HepG2 (cell line): ENCODE results near the gene PLXNA4. TPM values are rescaled to one million over a fixed set of nuclear protein-coding genes. Genes with fewer than 3 reads are reported as not detected.

Experiments used
- ATAC-seq: fragments of 200-7000 bp; cut with Tn5 transposase; 3 replicates; pipeline ENCODE4 v1.9.1; 2020; ENCODE audit warnings: mild to moderate bottlenecking, moderate library complexity
- BruUV-seq: library from RNA; stranded (reverse); fragments of 400-500 nt; replicated peaks from 2 replicates; lab custom pipeline; 2021; lab: Mats Ljungman, UMichigan
- CTCF ChIA-PET: fragments of 300-600 bp; formaldehyde crosslinking; extraction: SDS; loops from one replicate; lab custom pipeline; 2021; ENCODE audit warnings: low total read pairs, inconsistent platforms, low intra/inter-chr PET ratio; lab: Yijun Ruan, JAX
- POLR2A ChIA-PET: fragments of 350-600 bp; sonication (Branson Sonifier 250); formaldehyde crosslinking; loops from one replicate; lab custom pipeline; 2020; ENCODE audit warnings: antibody characterized with exemption, inconsistent platforms; lab: Yijun Ruan, JAX
- DNase-seq: peaks from one replicate; pipeline ENCODE4 v3.0.0-alpha.2; 2015; ENCODE audit warnings: low spot score
- FAIRE-seq: peaks from 3 replicates; lab custom pipeline; 2011; peaks lifted over from hg19 to GRCh38; lab: Jason Lieb, UNC
- H2AFZ ChIP-seq: one replicate; pipeline ENCODE4 v1.6.1; 2011; ENCODE audit warnings: low read length, inconsistent platforms
- H3K27ac ChIP-seq: fragments of 300-600 bp; 3 replicates; pipeline ENCODE4 v1.8.0; 2011; ENCODE audit warnings: mixed run types, mild to moderate bottlenecking, mixed read lengths, low read length, inconsistent platforms; ENCODE audit not compliant: insufficient read depth; ENCODE audit errors: extremely low read length
- H3K27me3 ChIP-seq, 2 experiments: fragments of 200-600 bp in 1 of 2; 2 replicates in 1 of 2; 3 replicates in 1 of 2; pipeline versions ENCODE4 v1.6.0 to v1.8.0; 2011; ENCODE audit warnings: low read length in 2 of 2, mild to moderate bottlenecking in 2 of 2, moderate library complexity in 2 of 2, inconsistent platforms in 1 of 2; ENCODE audit not compliant: insufficient read depth in 2 of 2, control insufficient read depth in 1 of 2
- H3K36me3 ChIP-seq, 2 experiments: fragments of 200-600 bp in 1 of 2; replicated peaks in 1 of 2; 2 replicates in 1 of 2; 3 replicates in 1 of 2; pipeline versions ENCODE4 v1.5.1 to v1.8.0; 2011; ENCODE audit warnings: low read length in 2 of 2, inconsistent platforms in 1 of 2; ENCODE audit not compliant: insufficient read depth in 2 of 2, control insufficient read depth in 1 of 2
- H3K4me1 ChIP-seq: 2 replicates; pipeline ENCODE4 v1.5.1; 2012; ENCODE audit warnings: low read length, inconsistent platforms; ENCODE audit not compliant: insufficient read depth
- H3K4me2 ChIP-seq: 2 replicates; pipeline ENCODE4 v1.6.0; 2011; ENCODE audit warnings: low read depth, low read length, inconsistent platforms
- H3K4me3 ChIP-seq, 3 experiments: fragments of 200-600 bp in 1 of 3; sonication (generic), shearing (Covaris generic) in 1 of 3; replicated peaks in 1 of 3; 2 replicates each; pipeline ENCODE4 v1.5.1; 2011 to 2016; ENCODE audit warnings: low read length in 3 of 3, inconsistent platforms in 2 of 3, low read depth in 2 of 3, mild to moderate bottlenecking in 2 of 3, control low read depth in 1 of 3, mixed read lengths in 1 of 3; ENCODE audit not compliant: insufficient read depth in 1 of 3
- H3K79me2 ChIP-seq: one replicate; pipeline ENCODE4 v1.6.1; 2011; ENCODE audit warnings: low read length, inconsistent platforms; ENCODE audit not compliant: insufficient read depth
- H3K9ac ChIP-seq: 2 replicates; pipeline ENCODE4 v1.6.0; 2011; ENCODE audit warnings: mild to moderate bottlenecking, low read depth, low read length, inconsistent platforms; ENCODE audit not compliant: insufficient read depth
- H3K9me3 ChIP-seq: 2 replicates; pipeline ENCODE4 v1.5.1; 2012; ENCODE audit warnings: mild to moderate bottlenecking, low read length
- H4K20me1 ChIP-seq: 2 replicates; pipeline ENCODE4 v1.6.0; 2011; ENCODE audit warnings: inconsistent platforms, mild to moderate bottlenecking, low read length, moderate library complexity; ENCODE audit not compliant: insufficient read depth
- AGO1 ChIP-seq: fragments of 200-400 bp; formaldehyde crosslinking; IDR thresholded peaks from 2 replicates; pipeline ENCODE4 v1.6.1; 2017; ENCODE audit warnings: mild to moderate bottlenecking, low read depth, low read length, moderate library complexity; ENCODE audit not compliant: poor library complexity, severe bottlenecking
- ATAD3A ChIP-seq: sonication (generic); formaldehyde crosslinking; IDR thresholded peaks from 2 replicates; pipeline ENCODE4 v1.4.0; 2020; ENCODE audit warnings: missing genetic modification reagents
- HMG20B ChIP-seq: conservative IDR thresholded peaks from 2 replicates; pipeline ENCODE4 v1.6.1; 2016; ENCODE audit warnings: missing genetic modification reagents, missing compliant biosample characterization
- ISX ChIP-seq: sonication (generic); formaldehyde crosslinking; conservative IDR thresholded peaks from 2 replicates; pipeline ENCODE4 v1.5.0; 2020; ENCODE audit warnings: missing genetic modification reagents
- JUNB ChIP-seq: sonication (generic); formaldehyde crosslinking; IDR thresholded peaks from 2 replicates; pipeline ENCODE4 v1.8.0; 2022; ENCODE audit warnings: missing genetic modification reagents, mild to moderate bottlenecking, borderline replicate concordance
- KDM5A ChIP-seq: fragments of 200-600 bp; sonication (generic); IDR thresholded peaks from 2 replicates; pipeline ENCODE4 v1.7.0; 2018; ENCODE audit warnings: antibody characterized with exemption, mild to moderate bottlenecking, low read length, borderline replicate concordance
- NR2F1 ChIP-seq, 2 experiments: fragments of 450-650 bp in 1 of 2; formaldehyde crosslinking in 1 of 2; IDR thresholded peaks; 2 replicates each; pipeline versions ENCODE4 v1.5.0 to v1.6.1; 2016 to 2020; ENCODE audit warnings: mild to moderate bottlenecking in 1 of 2, missing compliant biosample characterization in 1 of 2, missing genetic modification reagents in 1 of 2, moderate library complexity in 1 of 2
- PHF20 ChIP-seq: sonication (generic); formaldehyde crosslinking; IDR thresholded peaks from 2 replicates; pipeline ENCODE4 v1.5.0; 2020; ENCODE audit warnings: mild to moderate bottlenecking, missing genetic modification reagents
- SKI ChIP-seq: fragments of 450-650 bp; IDR thresholded peaks from one replicate; pipeline ENCODE4 v1.6.1; 2018; ENCODE audit warnings: mild to moderate bottlenecking; ENCODE audit not compliant: partially characterized antibody
- U2AF1 ChIP-seq: fragments of 200-400 bp; formaldehyde crosslinking; optimal IDR thresholded peaks from 2 replicates; pipeline ENCODE3; 2017; ENCODE audit warnings: mild to moderate bottlenecking, low read depth, low read length
- ZIK1 ChIP-seq: sonication (generic); formaldehyde crosslinking; IDR thresholded peaks from 2 replicates; pipeline ENCODE4 v1.5.0; 2020; ENCODE audit warnings: mild to moderate bottlenecking, low read depth, missing genetic modification reagents, borderline replicate concordance
- ZKSCAN1 ChIP-seq: fragments of 150-350 bp; IDR thresholded peaks from 2 replicates; pipeline ENCODE4 v1.6.1; 2014; ENCODE audit warnings: low read length
- ZNF558 ChIP-seq: sonication (generic); formaldehyde crosslinking; IDR thresholded peaks from 2 replicates; pipeline ENCODE4 v1.9.0; 2022; ENCODE audit warnings: mild to moderate bottlenecking, missing genetic modification reagents, borderline replicate concordance
- ZNF562 ChIP-seq: sonication (generic); formaldehyde crosslinking; IDR thresholded peaks from 2 replicates; pipeline ENCODE4 v1.8.0; 2022; ENCODE audit warnings: missing genetic modification reagents, borderline replicate concordance
- ZNF576 ChIP-seq: sonication (generic); formaldehyde crosslinking; IDR thresholded peaks from 2 replicates; pipeline ENCODE4 v1.4.0; 2020; ENCODE audit warnings: mild to moderate bottlenecking, missing genetic modification reagents
- WGBS: methylation state at CpG from one replicate; pipeline ENCODE4 v1.1.6; 2017; ENCODE audit warnings: low lambda C conversion rate; 5-methylcytosine and 5-hydroxymethylcytosine counted together
- in situ Hi-C: cut with HindIII; loops from 2 replicates; pipeline ENCODE4 v1.10.0; 2017; ENCODE audit warnings: low pct_unique_long_range_greater_than_20kb; ENCODE audit not compliant: extremely low pct_ligation_motif_present
- intact Hi-C: fragments of 100-400 bp; cut with micrococcal nuclease; formaldehyde crosslinking; loops from one replicate; pipeline ENCODE4 v1.10.0; 2022; ENCODE audit not compliant: unreplicated experiment
- polyA plus RNA-seq, 8 experiments: library from polyadenylated mRNA; depleted of rRNA in 3 of 8; stranded (reverse) in 7 of 8; unstranded in 1 of 8; fragments of >200 nt; fragmentation: Illumina TruSeq in 4 of 8; extraction: Trizol in 4 of 8; gene quantifications; 2 replicates each; pipeline versions ENCODE4 v1.2.1 to v1.2.3, GENCODE V29; 2011 to 2016; ENCODE audit warnings: low read depth in 4 of 8, missing spikeins in 1 of 8, mixed read lengths in 1 of 8; ENCODE audit not compliant: insufficient read depth in 1 of 8
- total RNA-seq, 5 experiments: library from RNA; depleted of rRNA; stranded (reverse); fragments of >200 nt; fragmentation: Illumina TruSeq; extraction: Trizol; gene quantifications; 2 replicates each; pipeline ENCODE4 v1.2.3, GENCODE V29; 2016; ENCODE audit warnings: low read depth in 1 of 5
- TF ChIP-seq, protein P1 (sequence below): sonication (generic); formaldehyde crosslinking; IDR thresholded peaks from 2 replicates; pipeline ENCODE4 v1.9.0; 2021; ENCODE audit warnings: missing genetic modification reagents, borderline replicate concordance
- TF ChIP-seq, protein P2 (sequence below): sonication (generic); formaldehyde crosslinking; IDR thresholded peaks from 2 replicates; pipeline ENCODE4 v1.4.0; 2020; ENCODE audit warnings: missing genetic modification reagents
- TF ChIP-seq, protein P3 (sequence below): sonication (generic); formaldehyde crosslinking; IDR thresholded peaks from 2 replicates; pipeline ENCODE4 v1.4.0; 2020; ENCODE audit warnings: mild to moderate bottlenecking, missing genetic modification reagents

PLXNA4 gene
- total and polyA plus RNA-seq, 2 of the 13 experiments (the other 11 are each of a cell fraction or from before 2014, with no cell fraction given), result 0.01 to 0.04 TPM

GRCh38 chr7:132160611-132161532 is 415.4 kb downstream of the PLXNA4 start:
- no peak for ATAC-seq
- no peaks in the 10 kb centered on the region for H4K20me1 ChIP-seq
- H3K9me3 ChIP-seq, result no peaks in the 10 kb centered on the region
- no peaks in the 10 kb centered on the region for H3K36me3 ChIP-seq
- H3K4me2 ChIP-seq, result no peak overlapping the region
- TF ChIP-seq, protein P1, sequence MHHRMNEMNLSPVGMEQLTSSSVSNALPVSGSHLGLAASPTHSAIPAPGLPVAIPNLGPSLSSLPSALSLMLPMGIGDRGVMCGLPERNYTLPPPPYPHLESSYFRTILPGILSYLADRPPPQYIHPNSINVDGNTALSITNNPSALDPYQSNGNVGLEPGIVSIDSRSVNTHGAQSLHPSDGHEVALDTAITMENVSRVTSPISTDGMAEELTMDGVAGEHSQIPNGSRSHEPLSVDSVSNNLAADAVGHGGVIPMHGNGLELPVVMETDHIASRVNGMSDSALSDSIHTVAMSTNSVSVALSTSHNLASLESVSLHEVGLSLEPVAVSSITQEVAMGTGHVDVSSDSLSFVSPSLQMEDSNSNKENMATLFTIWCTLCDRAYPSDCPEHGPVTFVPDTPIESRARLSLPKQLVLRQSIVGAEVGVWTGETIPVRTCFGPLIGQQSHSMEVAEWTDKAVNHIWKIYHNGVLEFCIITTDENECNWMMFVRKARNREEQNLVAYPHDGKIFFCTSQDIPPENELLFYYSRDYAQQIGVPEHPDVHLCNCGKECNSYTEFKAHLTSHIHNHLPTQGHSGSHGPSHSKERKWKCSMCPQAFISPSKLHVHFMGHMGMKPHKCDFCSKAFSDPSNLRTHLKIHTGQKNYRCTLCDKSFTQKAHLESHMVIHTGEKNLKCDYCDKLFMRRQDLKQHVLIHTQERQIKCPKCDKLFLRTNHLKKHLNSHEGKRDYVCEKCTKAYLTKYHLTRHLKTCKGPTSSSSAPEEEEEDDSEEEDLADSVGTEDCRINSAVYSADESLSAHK, result no peak
- TF ChIP-seq SKI (no peak), HMG20B (no peak), JUNB (CRISPR knock-in tag) (no peak), PHF20 (CRISPR knock-in tag) (no peak), KDM5A (no peak), ZNF558 (CRISPR knock-in tag) (no peak), U2AF1 (no peak), NR2F1 (CRISPR knock-in tag; IDR thresholded peaks at IDR 0.05) (no peak), ZNF576 (CRISPR knock-in tag) (no peak), ZIK1 (no peak), ZKSCAN1 (no peak), ATAD3A (CRISPR knock-in tag) (no peak), ZNF562 (no peak), AGO1 (no peak), ISX (CRISPR knock-in tag) (no peak)
- TF ChIP-seq, protein P2, sequence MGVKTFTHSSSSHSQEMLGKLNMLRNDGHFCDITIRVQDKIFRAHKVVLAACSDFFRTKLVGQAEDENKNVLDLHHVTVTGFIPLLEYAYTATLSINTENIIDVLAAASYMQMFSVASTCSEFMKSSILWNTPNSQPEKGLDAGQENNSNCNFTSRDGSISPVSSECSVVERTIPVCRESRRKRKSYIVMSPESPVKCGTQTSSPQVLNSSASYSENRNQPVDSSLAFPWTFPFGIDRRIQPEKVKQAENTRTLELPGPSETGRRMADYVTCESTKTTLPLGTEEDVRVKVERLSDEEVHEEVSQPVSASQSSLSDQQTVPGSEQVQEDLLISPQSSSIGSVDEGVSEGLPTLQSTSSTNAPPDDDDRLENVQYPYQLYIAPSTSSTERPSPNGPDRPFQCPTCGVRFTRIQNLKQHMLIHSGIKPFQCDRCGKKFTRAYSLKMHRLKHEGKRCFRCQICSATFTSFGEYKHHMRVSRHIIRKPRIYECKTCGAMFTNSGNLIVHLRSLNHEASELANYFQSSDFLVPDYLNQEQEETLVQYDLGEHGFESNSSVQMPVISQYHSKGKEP, result no peak
- TF ChIP-seq, protein P3, sequence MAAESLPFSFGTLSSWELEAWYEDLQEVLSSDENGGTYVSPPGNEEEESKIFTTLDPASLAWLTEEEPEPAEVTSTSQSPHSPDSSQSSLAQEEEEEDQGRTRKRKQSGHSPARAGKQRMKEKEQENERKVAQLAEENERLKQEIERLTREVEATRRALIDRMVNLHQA (CRISPR knock-in tag), result no peak
- peaks cover 5 to 83% of the 10 kb centered on the region in 2 experiments for H3K27me3 ChIP-seq
- no peak for FAIRE-seq
- in situ Hi-C loops, result no loop called here
- ChIA-PET CTCF (no interaction called here), POLR2A (no interaction called here)
- H3K9ac ChIP-seq, result no peak overlapping the region
- H3K79me2 ChIP-seq, result no peaks in the 10 kb centered on the region
- no peak overlapping the region for H3K4me3 ChIP-seq
- DNase-seq, result no peak
- BruUV-seq, result no TSS peak
- H3K4me1 ChIP-seq, result no peaks in the 10 kb centered on the region
- H2AFZ ChIP-seq, result no peak overlapping the region
- intact Hi-C loops, result no loop called here
- H3K27ac ChIP-seq, result no peak overlapping the region
- WGBS, result 4% methylated on average over 5 of the region's 10 CpGs
